ENCODE measurements around the gene TRAF4. TPM values are rescaled to one million over a fixed set of nuclear protein-coding genes. Genes with fewer than 3 reads are reported as not detected.

The TRAF4 gene
- total and polyA plus RNA-seq, 4 donors = 8.5 to 32.0 (median 23.9) TPM

DNA sequence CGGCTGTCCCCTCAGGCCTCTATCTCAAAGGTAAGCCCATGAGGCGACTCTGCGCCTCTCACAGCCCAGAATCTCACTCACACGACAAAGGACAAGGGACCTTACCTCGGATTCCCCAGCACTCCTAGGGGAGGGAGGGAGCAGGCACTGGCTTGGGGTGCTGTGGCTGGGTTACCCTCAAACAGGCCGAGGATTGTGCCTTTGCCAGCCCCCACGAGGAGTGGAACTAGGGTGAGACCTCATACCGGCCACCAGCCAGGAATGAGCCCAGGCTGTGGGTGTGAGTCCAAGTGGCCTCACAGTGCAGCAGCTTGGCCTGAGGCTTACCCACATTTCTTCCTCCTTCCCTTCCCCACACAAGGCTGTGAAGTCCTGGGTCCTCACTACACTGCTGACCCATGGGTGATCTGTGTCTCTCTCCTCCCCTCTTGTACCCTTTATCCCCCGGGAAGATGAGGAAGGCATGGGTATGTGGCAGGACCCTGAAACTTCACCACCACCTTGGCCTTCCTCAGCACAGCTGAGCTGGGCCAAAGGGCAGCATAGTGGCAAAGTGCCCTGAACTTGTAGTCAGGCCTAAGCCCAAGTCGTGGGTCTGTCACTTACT, 38.0 kb upstream of the TRAF4 start:
- H3K27ac ChIP-seq (ENCODE audit: low read depth in 1 of 2, low read length in 2 of 2) = no peak overlapping the region
- no peak overlapping the region for H3K4me3 ChIP-seq (ENCODE audit: low read depth in 1 of 3, low read length in 3 of 3)
- DNase-seq (ENCODE audit: low spot score) = no peak
- TF ChIP-seq HNF4G (IDR thresholded peaks at IDR 0.05) (no peak), TAF1 (conservative IDR thresholded peaks at IDR 0.05) (no peak), GABPA (IDR thresholded peaks at IDR 0.05 in 1 of 2, conservative IDR thresholded peaks at IDR 0.05 in 1 of 2) (no peak), JUND (IDR thresholded peaks at IDR 0.05) (no peak), RAD21 (IDR thresholded peaks at IDR 0.05) (no peak), FOXA1 (IDR thresholded peaks at IDR 0.05) (no peak), FOXA2 (IDR thresholded peaks at IDR 0.05) (no peak), NR2F2 (IDR thresholded peaks at IDR 0.05) (no peak), ZBTB33 (IDR thresholded peaks at IDR 0.05) (no peak), YY1 (IDR thresholded peaks at IDR 0.05) (no peak), SP1 (IDR thresholded peaks at IDR 0.05) (no peak), REST (IDR thresholded peaks at IDR 0.05) (no peak), RXRA (IDR thresholded peaks at IDR 0.05) (no peak), EGR1 (IDR thresholded peaks at IDR 0.05; ENCODE audit: low read depth in 2 of 2) (no peak)
- TF ChIP-seq, protein P1, sequence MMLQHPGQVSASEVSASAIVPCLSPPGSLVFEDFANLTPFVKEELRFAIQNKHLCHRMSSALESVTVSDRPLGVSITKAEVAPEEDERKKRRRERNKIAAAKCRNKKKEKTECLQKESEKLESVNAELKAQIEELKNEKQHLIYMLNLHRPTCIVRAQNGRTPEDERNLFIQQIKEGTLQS (IDR thresholded peaks at IDR 0.05) = no peak
- TF ChIP-seq, protein P2, sequence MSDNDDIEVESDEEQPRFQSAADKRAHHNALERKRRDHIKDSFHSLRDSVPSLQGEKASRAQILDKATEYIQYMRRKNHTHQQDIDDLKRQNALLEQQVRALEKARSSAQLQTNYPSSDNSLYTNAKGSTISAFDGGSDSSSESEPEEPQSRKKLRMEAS (IDR thresholded peaks at IDR 0.05) = no peak
- no peak overlapping the region for H3K9ac ChIP-seq (ENCODE audit: low read depth in 1 of 2, low read length in 2 of 2)
- H3K4me1 ChIP-seq (ENCODE audit: control insufficient read depth in 4 of 4, insufficient read depth in 4 of 4, low read length in 3 of 4) = peaks cover 0 to 4% (median 2%) of the 10 kb centered on the region in 4 donors
- no peaks in the 10 kb centered on the region for H3K27me3 ChIP-seq (ENCODE audit: control insufficient read depth in 4 of 4, insufficient read depth in 4 of 4, low read length in 3 of 4)
- H3K36me3 ChIP-seq (ENCODE audit: control insufficient read depth in 4 of 4, insufficient read depth in 3 of 4, low read depth in 1 of 4, low read length in 3 of 4) = peaks cover 6 to 37% (median 20%) of the 10 kb centered on the region in 4 donors
- no peaks in the 10 kb centered on the region for H3K9me3 ChIP-seq (ENCODE audit: control insufficient read depth in 4 of 4, low read length in 3 of 4)
- WGBS = 86% methylated on average over 10 of the region's 10 CpGs

GRCh38 chr17:28706471-28707338, 37.1 kb upstream of the TRAF4 start:
- no peak for DNase-seq (ENCODE audit: low spot score)
- Histone ChIP-seq H3K9ac (ENCODE audit: low read depth in 1 of 2, low read length in 2 of 2) (no peak overlapping the region), H3K27me3 (ENCODE audit: control insufficient read depth in 4 of 4, insufficient read depth in 4 of 4, low read length in 3 of 4) (no peaks in the 10 kb centered on the region), H3K4me3 (ENCODE audit: low read depth in 1 of 3, low read length in 3 of 3) (no peak overlapping the region), H3K9me3 (ENCODE audit: control insufficient read depth in 4 of 4, low read length in 3 of 4) (no peaks in the 10 kb centered on the region), H3K4me1 (ENCODE audit: control insufficient read depth in 4 of 4, insufficient read depth in 4 of 4, low read length in 3 of 4) (peaks cover 1 to 11% (median 6%) of the 10 kb centered on the region in 4 donors), H3K27ac (ENCODE audit: low read depth in 1 of 2, low read length in 2 of 2) (no peak overlapping the region), H3K36me3 (ENCODE audit: control insufficient read depth in 4 of 4, insufficient read depth in 3 of 4, low read depth in 1 of 4, low read length in 3 of 4) (peaks cover 2 to 28% (median 12%) of the 10 kb centered on the region in 4 donors)
- TF ChIP-seq GABPA (IDR thresholded peaks at IDR 0.05 in 1 of 2, conservative IDR thresholded peaks at IDR 0.05 in 1 of 2) = no peak
- TF ChIP-seq EGR1 (IDR thresholded peaks at IDR 0.05; ENCODE audit: low read depth in 2 of 2) = no peak
- TF ChIP-seq JUND (IDR thresholded peaks at IDR 0.05) = no peak
- no peak for TF ChIP-seq TAF1 (conservative IDR thresholded peaks at IDR 0.05)
- TF ChIP-seq, protein P3, sequence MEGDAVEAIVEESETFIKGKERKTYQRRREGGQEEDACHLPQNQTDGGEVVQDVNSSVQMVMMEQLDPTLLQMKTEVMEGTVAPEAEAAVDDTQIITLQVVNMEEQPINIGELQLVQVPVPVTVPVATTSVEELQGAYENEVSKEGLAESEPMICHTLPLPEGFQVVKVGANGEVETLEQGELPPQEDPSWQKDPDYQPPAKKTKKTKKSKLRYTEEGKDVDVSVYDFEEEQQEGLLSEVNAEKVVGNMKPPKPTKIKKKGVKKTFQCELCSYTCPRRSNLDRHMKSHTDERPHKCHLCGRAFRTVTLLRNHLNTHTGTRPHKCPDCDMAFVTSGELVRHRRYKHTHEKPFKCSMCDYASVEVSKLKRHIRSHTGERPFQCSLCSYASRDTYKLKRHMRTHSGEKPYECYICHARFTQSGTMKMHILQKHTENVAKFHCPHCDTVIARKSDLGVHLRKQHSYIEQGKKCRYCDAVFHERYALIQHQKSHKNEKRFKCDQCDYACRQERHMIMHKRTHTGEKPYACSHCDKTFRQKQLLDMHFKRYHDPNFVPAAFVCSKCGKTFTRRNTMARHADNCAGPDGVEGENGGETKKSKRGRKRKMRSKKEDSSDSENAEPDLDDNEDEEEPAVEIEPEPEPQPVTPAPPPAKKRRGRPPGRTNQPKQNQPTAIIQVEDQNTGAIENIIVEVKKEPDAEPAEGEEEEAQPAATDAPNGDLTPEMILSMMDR (IDR thresholded peaks at IDR 0.05; ENCODE audit: low read depth, low read length, missing input control) = no peak
- TF ChIP-seq ZBTB33 (IDR thresholded peaks at IDR 0.05) = no peak
- TF ChIP-seq, protein P1 (IDR thresholded peaks at IDR 0.05) = no peak
- TF ChIP-seq, protein P2 (IDR thresholded peaks at IDR 0.05) = no peak
- WGBS = 68% methylated on average over 7 of the region's 7 CpGs
